Nucleus accumbens (tissue), 56 donors: ENCODE data around the gene TNIK.

Experiments
- DNase-seq, 56 donors: peaks; one replicate each; lab custom pipeline; 2025; lab: John Stamatoyannopoulos, UW

Gene TNIK

GRCh38 chr3:171470714-171471227 lies 10.6 kb upstream of the TNIK start:
- no peak for DNase-seq

DNA sequence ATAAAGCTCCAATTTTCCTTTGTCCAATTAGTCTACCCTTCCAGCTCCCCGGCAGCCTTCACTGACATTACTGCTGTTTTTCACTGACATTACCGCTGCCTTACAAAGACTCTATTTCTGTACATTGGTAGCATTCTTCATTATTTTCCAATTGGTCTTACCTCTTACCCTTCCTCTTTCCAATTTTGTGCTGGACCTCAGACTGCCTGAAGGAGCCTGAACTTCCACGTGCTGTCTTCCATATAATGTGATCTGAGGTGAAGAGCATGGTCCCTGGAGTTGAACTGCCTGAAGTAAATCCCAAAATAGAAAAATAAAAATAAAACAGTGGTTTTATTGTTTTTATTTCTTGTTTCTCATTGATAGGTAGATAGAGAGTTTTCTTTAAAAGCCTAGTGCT lies 9.2 kb upstream of the TNIK start:
- DNase-seq: no peak

DNA sequence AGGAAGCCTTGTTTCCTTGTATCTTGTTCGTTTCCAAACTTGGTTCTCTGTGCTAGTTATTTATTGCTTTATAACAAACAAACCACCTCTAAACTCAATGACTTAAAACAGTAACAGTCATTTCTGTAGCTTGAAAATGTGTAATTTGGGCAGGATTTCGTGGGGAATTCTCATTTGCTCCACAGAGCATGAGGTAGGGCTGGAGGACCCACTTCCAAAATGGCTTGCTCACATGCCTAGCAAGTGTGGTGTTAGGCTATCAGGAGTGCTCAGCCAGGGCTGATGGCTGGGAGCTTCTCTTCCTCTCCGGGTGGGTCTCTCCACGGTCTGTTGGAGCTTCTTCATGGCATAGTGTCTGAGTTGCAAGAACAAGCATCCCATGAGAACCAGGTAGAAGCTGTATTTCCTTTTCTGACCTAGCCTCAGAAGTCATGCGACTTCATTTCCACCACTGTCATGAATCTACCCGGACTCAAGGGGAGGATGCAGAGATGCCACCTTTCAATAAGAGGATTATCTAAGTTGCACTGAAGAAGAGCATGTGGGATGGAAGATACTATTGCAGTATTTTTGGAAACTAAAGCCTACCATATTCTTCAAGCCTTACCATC lies 8.2 kb upstream of the TNIK start:
- no peak for DNase-seq

DNA sequence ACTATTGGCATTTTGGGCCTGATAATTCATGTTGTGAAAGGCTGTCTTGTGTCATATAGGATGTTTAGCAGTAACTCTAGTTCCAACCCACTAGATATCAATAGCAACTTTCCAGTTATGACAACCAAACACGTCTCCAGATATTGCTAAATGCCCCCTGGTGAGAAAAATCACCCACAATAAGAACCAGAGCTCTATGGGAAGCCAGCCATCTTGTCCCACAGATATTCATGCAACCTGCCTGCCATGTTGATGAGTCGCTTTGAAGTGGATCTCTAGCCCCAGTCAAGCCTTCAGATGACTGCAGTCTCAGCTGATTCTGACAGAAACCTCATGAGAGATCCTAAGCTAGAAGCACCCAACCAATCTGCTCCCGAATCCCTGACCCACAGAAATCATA lies 5.6 kb upstream of the TNIK start:
- no peak for DNase-seq

- no peak for DNase-seq
Measured at GRCh38 chr3:171464462-171464861, 4.3 kb upstream of the TNIK start.

DNA sequence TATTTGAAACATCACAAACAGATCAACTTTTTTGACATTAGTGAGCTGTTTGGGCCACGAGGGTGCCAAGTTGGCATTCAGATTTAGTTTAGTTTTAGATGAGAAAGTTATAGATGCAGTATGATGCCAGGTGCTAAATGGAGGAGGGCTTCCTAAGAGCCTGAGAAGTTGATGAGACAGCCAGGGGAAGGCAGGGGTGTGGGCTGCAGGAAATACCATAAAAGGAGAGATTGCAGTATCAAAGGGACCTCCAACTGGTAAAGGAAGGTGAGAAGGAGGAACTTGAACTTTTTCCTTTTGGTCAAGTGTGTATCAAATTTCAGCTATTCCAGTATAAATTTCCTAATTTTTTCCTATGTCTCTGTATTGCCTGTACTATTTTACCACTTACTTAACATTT lies 2.0 kb upstream of the TNIK start:
- DNase-seq: no peak

GRCh38 chr3:171461525-171461917 lies 1.3 kb upstream of the TNIK start:
- no peak for DNase-seq

DNA sequence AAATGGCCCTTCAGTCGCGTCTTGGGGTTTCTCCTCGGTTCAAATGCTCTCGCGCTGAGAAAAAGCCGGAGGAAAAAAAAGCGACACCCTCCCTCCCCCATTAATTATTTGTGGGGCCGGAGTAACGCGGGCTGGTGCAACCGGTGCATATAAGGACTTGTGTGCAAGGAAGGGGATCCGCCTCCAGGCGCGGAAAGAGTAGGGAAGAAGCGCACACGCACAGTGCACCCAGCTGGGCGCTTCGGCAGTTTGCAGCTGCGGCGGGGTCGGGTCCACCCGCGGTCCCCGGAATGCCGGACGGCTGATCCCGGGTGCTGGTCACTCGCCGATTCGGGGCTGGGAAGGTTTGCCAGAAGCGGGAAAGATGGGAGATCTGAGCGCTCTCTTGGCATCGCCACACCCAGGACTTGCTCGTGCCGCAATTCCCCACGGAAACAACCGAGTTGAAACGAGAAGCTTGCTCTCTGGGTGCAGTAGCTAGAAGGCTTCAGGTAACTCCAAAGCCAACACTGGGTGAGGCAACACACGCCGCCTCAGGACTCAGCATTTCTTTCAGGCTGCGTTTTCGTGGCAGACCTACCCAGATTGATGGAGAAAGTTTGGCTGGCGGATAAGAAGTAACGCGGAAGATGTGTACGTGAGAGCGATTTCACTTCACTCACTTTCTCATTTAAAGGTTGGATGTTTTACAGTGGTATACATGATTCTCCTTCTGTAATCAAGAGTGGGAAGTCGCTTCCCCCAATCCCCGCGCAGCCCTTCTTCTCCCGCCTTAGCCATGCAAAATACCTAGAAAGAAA lies 720 bp upstream of the TNIK start:
- DNase-seq: peak in 48 of 56 donors; percentile 32 to 86 (median 72)

DNA sequence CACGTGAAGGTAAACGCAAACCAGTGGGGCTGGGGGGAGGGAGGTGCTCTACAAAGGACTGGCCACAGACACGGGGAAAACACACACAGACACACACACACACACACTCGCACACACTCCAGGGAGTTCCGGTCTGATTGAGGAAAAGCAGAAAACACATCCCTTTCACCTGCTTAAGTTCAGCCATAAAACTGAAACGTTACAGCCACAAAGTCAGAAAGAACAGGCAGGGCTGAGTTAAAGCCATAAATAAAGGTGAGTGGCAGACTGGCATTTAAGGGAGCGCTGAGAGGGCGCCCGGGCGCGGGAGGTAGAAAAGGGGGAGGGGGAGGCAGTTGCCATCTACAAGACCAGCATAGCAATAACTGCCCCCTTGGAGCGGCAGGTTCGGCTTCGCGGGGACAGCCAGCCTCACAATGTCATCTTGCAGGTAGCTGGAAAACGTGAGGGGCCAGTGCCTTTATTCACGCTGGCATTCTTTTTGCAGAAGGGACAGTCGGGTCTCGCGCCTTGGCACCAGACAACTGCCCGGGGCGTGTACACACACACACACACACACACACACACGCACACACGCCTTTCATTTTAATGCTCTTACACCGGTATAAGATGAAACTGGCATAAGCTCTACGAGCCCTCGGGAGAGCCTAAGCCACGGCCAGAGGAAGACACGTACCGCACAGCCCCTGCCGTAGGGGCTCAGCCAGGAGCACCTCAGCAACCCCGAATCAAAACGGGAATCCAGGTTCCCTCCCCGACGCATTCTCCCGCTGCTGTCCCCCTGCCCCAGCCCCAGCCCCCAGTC lies 866 bp downstream of the TNIK start:
- peak in 48 of 56 donors; percentile 5 to 76 (median 48) for DNase-seq

DNA sequence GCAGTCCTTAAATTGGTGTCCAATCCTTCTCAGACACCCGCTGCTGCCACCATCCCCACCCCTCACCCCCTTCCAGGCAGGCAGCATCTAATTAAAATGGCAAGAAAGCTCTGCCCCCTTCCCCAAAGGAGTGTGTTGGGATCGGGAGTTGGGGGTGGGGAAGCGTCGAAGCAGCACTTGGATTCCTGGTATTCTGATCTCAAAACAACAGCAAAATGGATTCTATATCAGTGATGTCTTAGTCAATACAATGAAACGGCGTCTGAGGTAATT lies 1.4 kb downstream of the TNIK start:
- peak in 26 of 56 donors; percentile 7 to 76 (median 44) for DNase-seq

- DNase-seq: peak in 20 of 56 donors; percentile 6 to 61 (median 28)
Measured at GRCh38 chr3:171458071-171458863, 1.9 kb downstream of the TNIK start.

GRCh38 chr3:171457607-171458061 lies 2.6 kb downstream of the TNIK start:
- peak in 15 of 56 donors; percentile 16 to 61 (median 46) for DNase-seq

GRCh38 chr3:171456765-171457606 lies 3.2 kb downstream of the TNIK start:
- DNase-seq: peak in 2 of 56 donors; percentile 35 to 43

- peak in 1 of 56 donors; percentile 3 for DNase-seq
Measured at GRCh38 chr3:171455603-171456550, 4.3 kb downstream of the TNIK start.

GRCh38 chr3:171454041-171454440 lies 6.2 kb downstream of the TNIK start:
- peak in 2 of 56 donors; percentile 15 to 24 for DNase-seq

DNA sequence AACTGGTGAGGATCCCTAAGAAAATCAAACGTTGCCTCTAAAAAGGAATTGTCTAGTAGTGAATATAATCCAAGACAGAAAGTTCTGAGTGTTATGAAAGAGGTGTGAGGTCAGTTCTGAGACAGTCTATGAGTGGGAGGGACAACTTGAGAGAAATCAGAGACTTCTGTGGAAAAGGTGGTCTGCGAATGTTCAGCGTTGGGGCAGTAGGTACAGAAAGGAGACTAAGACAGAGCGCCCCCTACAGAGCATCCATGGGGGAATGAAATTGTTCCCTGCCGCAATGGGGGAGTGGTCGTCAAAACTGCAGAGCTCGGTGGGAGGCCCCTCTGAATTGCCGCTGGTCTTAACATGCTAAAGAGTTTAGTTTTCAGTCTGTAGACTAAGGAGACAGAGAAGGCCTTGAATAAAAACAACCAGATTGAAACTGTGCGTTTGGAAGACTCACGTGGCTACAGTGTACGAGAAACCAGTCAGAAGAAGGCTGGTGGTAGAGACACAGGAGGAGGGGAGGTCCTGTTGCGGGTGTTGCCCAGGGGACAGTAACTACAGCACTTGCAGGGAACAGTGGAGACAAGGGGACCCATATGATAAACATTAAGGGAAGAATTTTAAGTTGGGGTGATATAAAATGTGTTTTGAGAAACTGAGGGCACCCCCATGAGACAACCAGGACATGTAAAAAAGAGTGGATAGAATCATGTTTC lies 6.9 kb downstream of the TNIK start:
- DNase-seq: peak in 11 of 56 donors; percentile 3 to 41 (median 18)

- no peak for DNase-seq
Measured at GRCh38 chr3:171452328-171452727, 7.9 kb downstream of the TNIK start.

- DNase-seq: no peak
Measured at GRCh38 chr3:171451915-171452314, 8.3 kb downstream of the TNIK start.
